HG03095 (cell line): ENCODE results near the gene ADAMTS2.

Source experiments
- ATAC-seq: cut with Tn5 transposase; IDR thresholded peaks from one replicate; pipeline ENCODE4 v1.9.1; 2021; ENCODE audit warnings: moderate library complexity; ENCODE audit not compliant: unreplicated experiment

ADAMTS2 gene

DNA sequence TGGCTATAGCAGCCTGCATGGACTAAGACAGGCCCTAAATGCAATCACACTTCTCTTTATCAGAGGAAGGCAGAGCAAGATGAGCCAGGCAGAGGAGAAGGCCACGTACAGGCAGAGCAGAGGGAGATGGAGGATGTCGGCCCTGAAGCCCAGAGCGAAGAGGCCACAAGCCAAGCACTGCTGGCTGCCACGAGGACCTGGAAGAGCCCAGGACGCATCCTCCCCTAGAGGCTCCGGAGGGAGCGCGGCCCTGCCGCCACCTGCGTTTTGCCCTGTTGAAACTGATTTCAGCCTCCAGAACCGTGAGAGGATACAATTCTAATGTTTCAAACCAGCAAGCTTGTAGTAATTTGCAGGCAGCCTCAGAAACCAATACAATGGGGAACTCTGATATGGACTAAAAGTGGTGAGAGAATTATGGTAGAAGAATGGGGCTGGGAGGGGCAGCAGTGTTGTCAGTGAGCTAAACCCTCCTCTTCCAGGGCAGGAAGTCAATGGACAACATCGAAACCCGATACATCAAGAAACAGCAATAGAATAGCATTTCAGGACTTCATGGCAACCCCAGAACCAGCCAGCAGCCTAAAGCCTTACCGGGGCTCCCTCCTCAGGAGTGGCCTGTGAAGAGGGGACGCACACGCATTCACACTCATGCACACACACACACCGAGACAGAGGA, 32.6 kb downstream of the ADAMTS2 start:
- ATAC-seq = no peak

DNA sequence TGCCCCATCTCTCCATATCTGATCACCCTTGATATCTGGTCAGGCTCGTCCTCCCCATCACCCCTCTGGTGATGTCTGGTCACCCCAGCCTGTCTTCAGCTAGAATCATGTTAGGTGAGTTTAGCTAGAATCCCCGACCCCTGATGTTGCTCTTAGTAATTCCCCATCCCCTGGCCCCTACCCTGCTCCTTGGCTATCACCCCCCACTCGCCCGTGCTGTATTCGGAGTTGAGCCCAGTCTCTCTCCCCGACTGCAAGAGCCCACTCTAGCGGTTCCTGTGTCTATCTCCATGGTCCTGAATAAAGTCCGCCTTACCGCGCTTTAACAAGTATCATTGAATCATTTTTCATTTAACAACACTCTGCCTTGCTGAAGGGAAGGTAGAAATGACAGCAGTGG, 33.7 kb downstream of the ADAMTS2 start:
- ATAC-seq = no peak

DNA sequence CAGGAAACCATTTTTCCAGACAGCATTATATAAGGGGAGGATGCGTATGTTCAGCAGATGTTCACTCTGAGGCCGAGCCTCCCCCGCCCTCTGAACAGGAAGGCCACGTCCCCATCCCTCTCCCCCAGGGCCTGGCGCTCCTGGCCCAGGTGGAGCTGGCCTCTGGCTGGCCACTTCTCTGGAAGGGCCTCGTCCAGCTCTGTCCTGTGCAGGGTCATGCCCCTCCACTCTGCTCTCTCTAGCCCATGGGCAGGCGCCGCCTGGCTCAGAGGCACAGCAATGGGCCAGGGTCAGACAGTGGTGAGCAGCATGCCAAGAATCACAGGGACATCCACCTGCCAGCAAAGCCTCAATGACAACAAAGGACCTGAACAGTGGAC, 34.2 kb downstream of the ADAMTS2 start:
- no peak for ATAC-seq

DNA sequence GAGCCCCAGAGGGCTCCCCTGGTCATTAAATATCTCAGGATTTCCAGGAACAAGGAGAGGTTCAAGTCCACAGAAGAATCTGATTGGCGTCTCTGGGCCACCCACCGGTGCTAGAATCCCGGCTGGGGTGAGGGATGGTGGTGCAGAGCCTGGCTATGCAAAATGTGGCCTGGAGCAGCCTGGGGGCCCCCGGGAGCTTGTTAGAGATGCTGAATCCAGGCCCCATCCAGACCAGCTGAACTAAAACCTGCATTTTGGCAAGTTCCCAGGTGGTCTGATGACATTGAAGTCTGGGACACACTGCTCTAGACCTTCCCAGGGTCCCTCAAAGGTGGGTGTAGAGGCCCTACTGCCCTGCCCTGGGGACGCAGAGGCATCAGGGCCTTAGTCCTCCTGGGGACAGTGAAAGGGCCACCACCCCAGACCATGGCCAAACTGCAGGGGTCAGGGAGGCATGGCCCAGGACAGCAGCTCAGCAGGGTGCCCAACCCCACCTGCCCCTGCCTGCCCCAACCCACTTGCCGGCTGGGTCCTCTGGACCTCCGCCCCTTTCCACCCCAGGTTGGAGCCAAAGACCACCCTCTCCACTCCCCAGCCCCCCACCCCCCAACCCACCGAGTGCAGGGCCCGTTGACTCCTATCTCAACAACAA, 34.7 kb downstream of the ADAMTS2 start:
- ATAC-seq = no peak

DNA sequence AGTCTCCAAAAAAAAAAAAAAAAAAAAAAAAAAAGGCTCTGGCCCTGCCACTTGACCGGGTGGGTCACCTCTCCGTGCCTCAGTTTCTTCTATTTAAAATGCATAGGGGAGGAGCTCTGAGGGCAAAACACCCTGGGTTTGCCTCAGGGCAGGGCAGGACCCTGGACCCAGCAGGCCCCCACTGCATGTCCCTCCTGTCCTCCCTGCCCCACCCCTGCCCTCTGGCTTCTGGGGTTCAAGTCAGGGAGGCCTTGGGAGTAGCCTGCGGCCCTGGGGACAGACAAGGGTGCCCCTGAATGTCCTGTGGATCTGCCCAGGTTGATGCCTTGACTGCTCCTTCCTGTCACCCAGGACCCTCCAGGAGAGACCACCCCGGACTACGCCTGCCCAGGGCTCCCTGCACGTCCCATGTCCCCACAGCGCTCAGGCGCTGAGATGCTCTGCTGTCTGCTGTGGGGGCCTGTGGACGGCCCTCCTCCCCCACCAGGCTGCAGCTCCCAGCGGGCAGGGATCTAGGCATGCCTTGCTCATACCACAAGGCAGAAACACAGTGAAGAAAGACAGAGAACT, 35.4 kb downstream of the ADAMTS2 start:
- no peak for ATAC-seq

DNA sequence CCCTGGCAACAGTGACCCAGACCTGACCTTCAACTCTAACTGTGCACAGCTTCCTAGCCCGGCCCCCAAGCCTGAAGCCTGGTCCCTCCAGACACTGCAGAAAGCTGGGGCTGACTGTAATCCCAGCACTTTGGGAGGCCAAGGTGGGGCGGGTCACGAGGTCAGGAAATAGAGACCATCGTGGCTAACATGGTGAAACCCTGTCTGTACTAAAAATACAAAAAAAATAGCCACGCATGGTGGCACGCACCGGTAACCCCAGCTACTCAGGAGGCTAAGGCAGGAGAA, 35.9 kb downstream of the ADAMTS2 start:
- no peak for ATAC-seq

DNA sequence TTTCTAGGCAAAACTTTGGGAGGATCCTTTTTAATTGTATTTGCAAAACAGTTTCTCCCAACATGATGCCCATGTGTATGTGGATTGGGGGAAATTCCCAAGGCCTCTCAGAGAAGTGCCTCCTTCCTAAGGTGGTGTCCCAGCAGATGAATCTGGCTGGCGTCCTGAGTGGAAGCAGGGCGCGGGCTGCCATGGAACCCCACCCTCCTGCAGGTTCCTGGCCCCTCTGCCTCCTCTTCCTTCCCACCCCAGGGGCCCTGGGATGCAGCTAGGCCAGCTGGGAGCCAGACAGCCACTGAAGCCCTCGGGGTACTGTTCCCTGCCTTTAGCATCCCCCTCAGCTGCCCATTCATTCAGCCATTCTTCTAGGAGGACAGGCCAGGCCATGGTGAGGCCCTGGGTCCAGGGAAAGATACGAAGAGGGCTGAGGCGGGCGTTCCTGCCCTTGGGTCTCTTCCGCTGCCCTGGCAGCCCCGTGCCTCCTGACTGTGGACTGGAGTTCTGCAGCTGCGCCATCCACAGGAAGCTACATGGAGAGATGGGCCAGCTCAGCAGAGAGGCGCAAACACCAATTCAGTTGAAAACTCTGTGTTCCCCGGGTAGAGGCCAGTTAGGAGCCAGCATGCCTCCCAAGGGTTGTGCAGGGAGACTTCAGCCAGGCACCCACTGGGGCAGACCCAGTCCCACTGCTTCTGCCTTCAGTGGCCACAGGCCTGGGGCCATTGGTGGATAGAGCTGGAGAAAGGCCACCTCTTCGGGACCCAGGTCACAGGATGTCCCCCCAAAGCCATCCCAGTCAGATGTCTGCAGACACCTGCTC, 36.5 kb downstream of the ADAMTS2 start:
- ATAC-seq = no peak

DNA sequence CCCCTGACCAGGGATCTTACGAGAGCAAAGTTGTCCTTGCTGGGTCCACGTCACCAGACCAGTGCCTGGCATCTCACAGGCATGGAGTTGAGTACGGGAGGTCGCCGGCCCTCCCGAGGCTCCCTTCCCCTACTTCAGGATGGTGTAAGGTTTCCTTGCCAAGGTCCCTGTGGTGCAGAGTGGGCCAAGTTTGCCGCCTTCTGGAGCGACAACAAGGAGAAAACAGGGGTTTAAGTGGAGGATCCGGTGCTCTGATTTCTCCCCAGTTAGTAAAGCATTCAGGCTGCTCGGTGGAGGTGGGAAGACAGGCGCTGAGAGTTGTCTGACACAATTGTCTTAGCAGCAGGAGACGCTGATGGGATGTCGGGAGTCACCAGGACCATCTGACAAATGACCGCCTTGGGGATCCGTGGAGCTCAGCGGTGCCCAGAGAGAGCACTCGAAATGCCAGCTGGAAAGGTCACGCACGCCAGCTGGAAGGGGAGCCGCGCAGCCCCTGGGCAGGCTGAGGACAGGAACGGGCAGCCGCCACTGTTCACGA, 37.3 kb downstream of the ADAMTS2 start:
- no peak for ATAC-seq

DNA sequence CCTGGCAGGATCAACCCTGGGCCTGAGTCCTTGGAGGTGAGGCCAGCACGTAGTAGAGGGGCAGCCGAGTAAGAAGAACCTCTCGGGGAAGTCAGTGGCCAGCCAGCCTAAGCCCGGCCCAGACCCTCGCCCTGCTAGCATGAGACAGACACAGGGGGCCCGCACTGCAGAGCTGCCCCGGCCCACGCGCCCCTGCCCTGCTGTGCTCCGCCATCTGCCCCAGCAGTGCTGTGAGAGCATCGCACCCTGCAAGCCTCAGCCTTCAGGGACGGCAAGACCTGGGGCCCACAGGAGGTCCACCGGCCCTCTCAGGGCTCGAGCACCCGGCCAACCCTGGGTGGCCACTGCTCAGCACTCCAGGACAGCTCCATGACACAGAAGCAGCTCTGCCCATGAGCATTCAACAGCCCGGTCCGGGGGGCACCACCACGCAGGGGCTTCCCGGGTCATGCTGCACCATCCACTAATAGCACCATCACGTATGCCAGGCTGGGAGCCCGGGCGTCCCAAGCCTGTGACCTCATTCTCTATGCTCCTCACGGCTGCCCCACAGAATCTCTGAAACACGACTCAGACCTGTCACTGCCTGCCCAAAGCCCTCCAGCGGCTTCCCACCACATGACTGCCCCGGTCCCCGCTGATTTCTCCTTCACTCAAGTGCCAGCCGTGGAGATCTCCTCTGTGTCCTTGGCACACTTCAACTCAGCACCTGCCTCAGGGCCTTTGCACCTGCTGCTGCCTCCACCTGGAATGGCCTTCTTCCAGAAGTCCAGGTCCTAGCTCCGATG, 38.1 kb downstream of the ADAMTS2 start:
- no peak for ATAC-seq

DNA sequence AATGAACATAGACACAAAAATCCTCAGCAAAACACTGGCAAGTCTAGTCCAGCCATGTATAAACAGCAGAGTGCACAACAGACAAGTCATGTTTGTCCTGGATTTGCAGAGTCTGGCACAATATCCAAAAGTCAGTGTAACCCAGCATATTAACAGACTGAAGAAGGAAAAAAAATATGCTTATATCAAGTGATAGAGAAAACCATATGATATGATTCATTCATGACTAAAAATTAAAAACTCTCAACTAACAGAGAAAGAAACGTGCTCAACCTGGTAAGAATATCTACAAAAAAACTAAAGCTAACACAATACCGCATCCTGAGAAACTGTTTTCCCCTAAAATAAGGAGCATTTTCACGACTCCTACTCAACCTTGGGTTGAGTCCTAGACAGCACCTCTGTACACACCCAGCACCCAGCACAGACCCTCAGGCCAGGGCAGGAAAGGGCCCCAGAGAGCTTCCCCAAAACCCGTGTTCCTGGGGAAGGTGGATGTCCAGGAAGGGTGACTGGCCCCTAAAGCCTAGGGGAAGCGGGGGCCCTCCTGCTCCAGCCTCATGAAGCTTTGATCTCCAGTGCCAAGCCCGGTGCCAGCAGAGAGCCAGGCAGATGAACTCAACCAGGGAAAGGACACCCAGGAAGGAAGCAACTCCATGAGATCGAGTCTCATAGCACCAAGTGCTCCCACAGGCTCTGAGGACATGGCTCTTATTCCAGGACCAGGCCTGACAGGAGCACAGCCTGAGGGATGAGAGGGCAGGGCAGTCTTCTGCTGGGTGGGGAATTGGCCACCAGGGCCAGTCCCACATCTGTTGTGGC, 38.9 kb downstream of the ADAMTS2 start:
- ATAC-seq = no peak

DNA sequence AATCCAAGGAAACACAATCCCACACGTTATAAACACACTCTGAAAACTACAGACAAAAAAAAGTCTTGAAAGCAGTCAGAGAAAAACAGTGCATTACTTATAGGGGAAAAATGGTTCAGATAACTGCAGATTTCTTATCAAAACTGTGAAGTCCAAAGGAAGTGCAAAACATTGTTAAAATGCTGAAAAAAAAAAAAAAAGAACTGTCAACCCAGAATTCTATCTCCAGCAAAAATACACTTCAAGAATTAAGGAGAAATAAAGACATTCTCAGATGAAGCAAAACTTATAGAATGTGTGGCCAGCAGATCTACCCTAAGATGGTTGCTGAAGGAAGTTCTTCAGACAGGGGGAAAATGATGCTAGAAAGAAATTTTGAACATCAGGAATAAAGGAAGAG, 40.4 kb downstream of the ADAMTS2 start:
- no peak for ATAC-seq

DNA sequence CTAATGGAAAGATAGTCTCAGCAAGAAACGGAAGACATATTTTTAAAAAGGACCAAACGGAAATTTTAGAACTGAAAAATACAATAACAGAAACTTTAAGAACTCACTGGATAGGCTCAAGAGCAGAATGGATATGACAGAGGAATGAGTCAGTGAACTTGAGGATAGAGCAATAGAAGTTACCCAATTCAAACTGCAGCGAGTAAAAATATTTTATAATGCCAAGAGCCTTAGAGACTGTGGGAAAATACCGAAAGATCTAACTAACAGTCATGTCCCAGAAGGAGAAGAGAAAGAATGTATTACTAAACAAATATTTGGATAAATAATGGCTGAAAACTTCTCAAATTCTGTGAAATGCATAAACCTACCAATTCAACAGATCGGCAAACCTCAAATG, 40.8 kb downstream of the ADAMTS2 start:
- ATAC-seq = no peak

DNA sequence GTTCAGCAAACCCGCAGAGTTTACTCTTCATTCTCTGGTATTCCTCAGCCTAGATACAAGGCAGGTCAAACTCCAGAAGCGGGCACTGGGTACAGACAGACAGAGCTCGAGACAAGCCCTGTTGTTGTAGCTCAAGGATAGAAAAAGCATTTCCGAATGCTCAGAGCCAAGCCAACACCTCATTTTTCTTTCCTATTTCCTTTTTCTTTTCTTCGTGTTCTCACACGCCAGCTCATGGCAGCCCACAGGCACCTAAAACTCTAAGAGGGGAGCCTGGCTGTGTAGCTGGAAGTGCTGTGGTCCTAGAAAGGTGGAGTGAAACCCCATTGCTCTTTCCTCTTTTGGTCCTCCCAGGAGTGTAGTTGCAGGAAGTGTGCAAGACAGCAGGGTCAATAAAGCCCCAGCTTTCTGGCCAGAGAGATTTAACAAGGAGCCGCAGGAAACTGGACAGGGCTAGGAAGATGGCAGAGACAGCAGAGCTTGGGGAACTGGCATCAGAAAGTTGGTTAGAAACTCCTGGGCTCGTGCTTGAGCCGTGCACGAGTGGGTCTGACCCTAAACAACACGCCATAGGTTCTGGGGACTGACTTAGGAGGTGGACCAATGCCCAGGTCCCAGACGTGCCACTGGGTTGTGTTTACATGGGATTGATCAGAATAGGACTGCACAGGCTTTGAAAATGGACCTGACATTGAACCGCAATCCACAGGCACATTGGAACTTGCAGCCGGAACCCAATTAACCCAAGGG, 41.6 kb downstream of the ADAMTS2 start:
- ATAC-seq = no peak

DNA sequence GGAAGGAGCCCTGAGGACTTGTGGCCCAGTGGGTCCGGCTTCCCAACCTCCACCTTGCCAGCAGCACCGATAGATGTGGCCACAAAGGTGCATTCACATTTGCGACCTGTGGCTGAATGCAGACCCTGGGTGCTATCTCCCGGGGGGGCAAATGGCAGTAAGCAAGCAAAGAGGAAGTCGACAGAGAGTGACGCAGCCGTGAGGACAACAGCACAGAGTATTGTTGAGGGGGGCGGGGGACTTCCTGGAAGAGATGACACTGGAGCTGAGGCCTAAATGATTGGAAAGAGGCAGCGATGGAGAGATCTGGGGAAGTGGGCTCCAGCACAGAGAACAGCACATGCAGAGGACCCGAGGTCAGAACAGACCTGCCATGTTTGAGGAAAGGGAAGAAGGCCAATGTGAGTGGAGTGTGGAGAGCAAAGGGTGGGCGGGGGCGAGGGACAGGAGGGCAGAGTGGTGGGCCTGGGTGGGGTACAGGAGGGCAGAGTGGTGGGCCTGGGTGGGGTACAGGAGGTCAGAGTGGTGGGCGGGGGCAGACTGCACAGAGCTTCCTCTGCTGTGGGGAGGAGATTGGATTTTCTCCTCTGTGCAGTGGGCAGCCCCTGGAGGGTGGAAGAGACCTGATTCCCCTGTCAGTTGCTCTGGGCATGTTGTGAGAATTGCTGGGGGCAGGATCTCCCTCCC, 42.6 kb downstream of the ADAMTS2 start:
- no peak for ATAC-seq

DNA sequence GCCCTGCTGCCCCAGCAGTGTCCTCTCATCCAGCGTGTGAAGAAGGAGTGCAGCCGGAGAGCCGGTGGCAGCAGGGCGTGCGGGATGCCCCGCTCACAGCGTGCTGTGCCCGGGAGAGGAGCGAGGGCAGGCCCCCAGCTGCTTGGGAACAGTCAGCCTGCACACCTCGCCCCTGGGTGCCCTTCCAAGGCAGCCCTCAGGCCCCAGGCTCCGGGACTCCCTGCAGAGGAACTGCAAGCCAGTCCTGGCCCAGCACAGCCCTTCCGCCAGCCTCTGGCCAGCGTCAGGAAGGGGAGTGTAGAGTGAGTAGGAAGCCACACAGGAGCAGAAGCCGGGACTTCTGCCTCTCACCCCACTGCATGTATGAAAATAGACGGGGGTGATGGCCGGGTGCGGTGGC, 43.5 kb downstream of the ADAMTS2 start:
- ATAC-seq = no peak

DNA sequence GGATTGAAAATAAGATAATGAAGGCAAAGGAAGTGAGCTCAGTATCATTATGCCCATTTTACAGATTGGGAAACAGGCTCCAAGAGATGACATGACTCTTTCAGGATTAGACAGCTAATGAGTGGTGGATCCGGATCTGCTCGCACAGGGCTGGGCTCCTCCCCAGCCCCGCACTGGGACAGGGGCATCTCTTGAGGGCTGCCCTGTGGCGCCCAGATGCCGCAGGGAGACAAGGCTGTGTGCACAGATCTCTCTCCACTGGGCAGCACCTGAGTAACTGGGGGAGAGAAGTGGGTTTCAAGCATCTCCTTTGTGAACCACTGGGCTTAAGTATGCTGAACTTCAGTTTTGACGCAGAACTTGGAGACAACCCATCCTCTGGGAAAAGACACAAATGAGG, 43.9 kb downstream of the ADAMTS2 start:
- no peak for ATAC-seq

DNA sequence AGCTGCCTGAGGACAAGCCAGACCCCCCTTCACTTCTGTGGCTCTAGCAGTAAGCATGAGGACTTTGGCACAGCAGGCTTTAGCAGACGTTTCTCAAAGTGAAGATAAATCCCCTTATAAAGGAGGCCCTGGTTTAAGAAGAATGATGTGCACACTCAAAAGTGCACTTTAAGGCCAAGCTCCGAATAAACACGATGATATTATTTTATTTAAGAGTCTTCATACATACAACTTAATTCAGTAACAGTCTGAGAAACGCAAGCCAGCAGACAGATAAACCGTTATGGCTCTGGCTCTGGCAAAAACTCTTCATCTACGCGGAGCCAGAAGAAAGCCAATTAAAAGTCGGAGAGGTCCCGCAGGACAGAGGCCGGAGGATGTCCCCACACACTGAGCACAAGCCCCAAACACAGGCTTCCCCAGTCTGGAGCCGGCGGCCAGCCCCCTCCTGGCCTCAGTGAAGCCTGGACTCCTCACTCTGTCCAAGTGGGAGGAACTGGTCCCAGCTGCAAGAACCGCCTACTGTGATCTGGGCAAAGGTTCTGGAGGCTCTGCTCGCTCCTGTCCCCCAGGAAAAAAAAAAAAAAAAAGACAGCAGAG, 44.6 kb downstream of the ADAMTS2 start:
- ATAC-seq = no peak

DNA sequence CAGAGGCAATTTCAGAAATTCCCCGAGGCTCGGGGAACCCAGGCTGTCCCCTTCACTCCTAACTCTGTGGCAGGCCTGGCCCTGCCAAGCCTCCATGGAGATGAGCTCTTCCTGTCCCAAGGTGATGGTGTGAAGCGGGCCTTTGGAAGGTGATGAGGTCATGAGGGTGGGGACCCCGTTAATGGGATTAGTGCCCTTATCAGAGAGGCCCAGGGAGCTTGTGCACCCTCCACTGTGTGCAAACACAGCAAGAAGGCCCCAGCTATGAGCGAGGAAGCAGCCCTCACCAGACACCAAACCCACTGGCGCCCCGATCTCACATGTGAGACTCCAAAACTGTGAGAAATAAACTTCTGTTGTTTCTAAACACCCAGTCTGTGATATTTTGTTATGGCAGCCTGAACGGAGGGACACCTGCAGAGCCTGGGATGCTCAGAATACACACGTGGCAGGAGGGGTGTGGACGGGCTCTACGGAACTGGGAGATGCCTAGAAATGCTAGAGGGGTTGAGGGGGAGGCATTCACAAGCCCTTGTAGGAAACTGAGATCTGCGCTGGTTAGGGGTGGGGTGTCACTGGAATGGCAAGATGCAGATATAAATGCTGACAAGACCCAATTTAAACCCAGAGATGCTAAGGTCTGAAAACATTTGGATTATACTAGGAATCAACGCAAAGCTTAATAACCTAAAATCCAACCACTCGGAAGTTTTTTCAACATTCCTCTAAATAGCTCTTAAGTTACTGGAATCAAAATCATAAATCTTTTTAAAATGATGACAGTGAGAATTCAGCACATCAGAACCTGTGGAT, 46.9 kb downstream of the ADAMTS2 start:
- ATAC-seq = no peak
